BLaER1 (cell line): ENCODE data around the gene UNC119.
A peak's percentile ranks its signal among the peaks of the same experiment; 100 is the strongest.

Experiments
- H3K27ac ChIP-seq: shearing (Covaris generic); formaldehyde crosslinking; 2 replicates; pipeline ENCODE4 v1.8.1; 2022
- H3K27me3 ChIP-seq: shearing (Covaris generic); formaldehyde crosslinking; 2 replicates; pipeline ENCODE4 v1.8.1; 2022
- H3K36me3 ChIP-seq: shearing (Covaris generic); formaldehyde crosslinking; 2 replicates; pipeline ENCODE4 v1.8.1; 2022
- H3K4me1 ChIP-seq: shearing (Covaris generic); formaldehyde crosslinking; 2 replicates; pipeline ENCODE4 v1.8.1; 2022
- H3K4me2 ChIP-seq: shearing (Covaris generic); formaldehyde crosslinking; 2 replicates; pipeline ENCODE4 v1.8.1; 2022
- H3K4me3 ChIP-seq: shearing (Covaris generic); formaldehyde crosslinking; 2 replicates; pipeline ENCODE4 v1.8.1; 2022
- H3K9ac ChIP-seq: shearing (Covaris generic); formaldehyde crosslinking; 2 replicates; pipeline ENCODE4 v1.8.1; 2022
- H3K9me3 ChIP-seq: shearing (Covaris generic); formaldehyde crosslinking; 2 replicates; pipeline ENCODE4 v1.8.1; 2022
- H4K20me1 ChIP-seq: shearing (Covaris generic); formaldehyde crosslinking; 2 replicates; pipeline ENCODE4 v1.8.1; 2022
- Cebpa-rat ChIP-seq: shearing (Covaris generic); IDR thresholded peaks from 2 replicates; pipeline ENCODE4 v1.8.1; 2022

The UNC119 gene

GRCh38 chr17:28554565-28554964 is 2.1 kb upstream of the UNC119 start:
- no peak for TF ChIP-seq Cebpa-rat
- H3K36me3 ChIP-seq: peaks cover 66% of the 10 kb centered on the region
- peaks cover 27% of the 10 kb centered on the region for H3K4me1 ChIP-seq
- H3K27ac ChIP-seq: no peak overlapping the region
- no peaks in the 10 kb centered on the region for H3K9me3 ChIP-seq
- H3K27me3 ChIP-seq: no peaks in the 10 kb centered on the region
- H3K4me2 ChIP-seq: no peak overlapping the region
- no peak overlapping the region for H3K4me3 ChIP-seq
- H4K20me1 ChIP-seq: peaks cover 24% of the 10 kb centered on the region
- H3K9ac ChIP-seq: no peak overlapping the region

- no peak overlapping the region for H3K9ac ChIP-seq
- no peaks in the 10 kb centered on the region for H3K27me3 ChIP-seq
- H3K4me3 ChIP-seq: no peak overlapping the region
- no peaks in the 10 kb centered on the region for H3K9me3 ChIP-seq
- peaks cover 42% of the 10 kb centered on the region for H3K4me1 ChIP-seq
- no peak overlapping the region for H3K27ac ChIP-seq
- peaks cover 26% of the 10 kb centered on the region for H4K20me1 ChIP-seq
- no peak for TF ChIP-seq Cebpa-rat
- peak overlapping the region; percentile 95 for H3K4me2 ChIP-seq
- H3K36me3 ChIP-seq: peaks cover 51% of the 10 kb centered on the region
Measured at GRCh38 chr17:28553000-28553505, 629 bp upstream of the UNC119 start.

GRCh38 chr17:28551421-28552175 is 826 bp downstream of the UNC119 start:
- Histone ChIP-seq H3K9ac (peak overlapping the region; percentile 80), H3K27ac (no peak overlapping the region), H3K4me1 (peaks cover 52% of the 10 kb centered on the region), H3K36me3 (peaks cover 45% of the 10 kb centered on the region), H3K4me3 (peak overlapping the region; percentile 85), H3K9me3 (no peaks in the 10 kb centered on the region), H4K20me1 (peaks cover 26% of the 10 kb centered on the region), H3K27me3 (no peaks in the 10 kb centered on the region), H3K4me2 (peak overlapping the region; percentile 95)
- no peak for TF ChIP-seq Cebpa-rat

GRCh38 chr17:28550858-28551257 is 1.6 kb downstream of the UNC119 start:
- Histone ChIP-seq H3K9me3 (no peaks in the 10 kb centered on the region), H3K9ac (no peak overlapping the region), H3K4me1 (peaks cover 52% of the 10 kb centered on the region), H3K27me3 (no peaks in the 10 kb centered on the region), H3K4me3 (no peak overlapping the region), H3K4me2 (peak overlapping the region; percentile 95), H4K20me1 (peaks cover 26% of the 10 kb centered on the region), H3K27ac (no peak overlapping the region), H3K36me3 (peaks cover 38% of the 10 kb centered on the region)
- TF ChIP-seq Cebpa-rat: no peak

GRCh38 chr17:28549236-28550132 is 2.9 kb downstream of the UNC119 start:
- H3K9me3 ChIP-seq: no peaks in the 10 kb centered on the region
- peak overlapping the region; percentile 77; the same call in 1 of the 2 replicates for H3K27ac ChIP-seq
- peaks cover 57% of the 10 kb centered on the region for H3K4me1 ChIP-seq
- no peak overlapping the region for H3K4me3 ChIP-seq
- no peak for TF ChIP-seq Cebpa-rat
- H3K4me2 ChIP-seq: peak overlapping the region; percentile 95
- peaks cover 26% of the 10 kb centered on the region for H4K20me1 ChIP-seq
- H3K27me3 ChIP-seq: no peaks in the 10 kb centered on the region
- peaks cover 24% of the 10 kb centered on the region for H3K36me3 ChIP-seq
- H3K9ac ChIP-seq: peak overlapping the region; percentile 34; the same call in 1 of the 2 replicates

GRCh38 chr17:28548417-28549130 is 3.9 kb downstream of the UNC119 start:
- peaks cover 15% of the 10 kb centered on the region for H3K36me3 ChIP-seq
- H3K4me1 ChIP-seq: peaks cover 66% of the 10 kb centered on the region
- no peak for TF ChIP-seq Cebpa-rat
- H3K9me3 ChIP-seq: no peaks in the 10 kb centered on the region
- peak overlapping the region; percentile 5; the same call in 1 of the 2 replicates for H3K4me3 ChIP-seq
- H4K20me1 ChIP-seq: peaks cover 26% of the 10 kb centered on the region
- peak overlapping the region; percentile 77 for H3K27ac ChIP-seq
- H3K4me2 ChIP-seq: peak overlapping the region; percentile 95
- no peaks in the 10 kb centered on the region for H3K27me3 ChIP-seq
- peak overlapping the region; percentile 34; the same call in 1 of the 2 replicates for H3K9ac ChIP-seq

GRCh38 chr17:28547623-28548416 is 4.6 kb downstream of the UNC119 start:
- peaks cover 26% of the 10 kb centered on the region for H4K20me1 ChIP-seq
- H3K36me3 ChIP-seq: peaks cover 9% of the 10 kb centered on the region
- no peak for TF ChIP-seq Cebpa-rat
- H3K4me1 ChIP-seq: peaks cover 71% of the 10 kb centered on the region
- H3K27me3 ChIP-seq: no peaks in the 10 kb centered on the region
- H3K4me2 ChIP-seq: peak overlapping the region; percentile 95
- peak overlapping the region; percentile 5; the same call in 1 of the 2 replicates for H3K4me3 ChIP-seq
- peak overlapping the region; percentile 36; the same call in 1 of the 2 replicates for H3K9ac ChIP-seq
- no peaks in the 10 kb centered on the region for H3K9me3 ChIP-seq
- peak overlapping the region; percentile 77 for H3K27ac ChIP-seq

GRCh38 chr17:28547096-28547622 is 5.3 kb downstream of the UNC119 start:
- Histone ChIP-seq H3K9ac (peak overlapping the region; percentile 36; the same call in 1 of the 2 replicates), H3K9me3 (no peaks in the 10 kb centered on the region), H3K36me3 (peaks cover 9% of the 10 kb centered on the region), H3K4me1 (peaks cover 69% of the 10 kb centered on the region), H3K27ac (peak overlapping the region; percentile 77), H3K27me3 (no peaks in the 10 kb centered on the region), H3K4me3 (no peak overlapping the region), H3K4me2 (peak overlapping the region; percentile 95), H4K20me1 (peaks cover 26% of the 10 kb centered on the region)
- no peak for TF ChIP-seq Cebpa-rat
